HG03045 (cell line): ENCODE measurements around the gene GLT1D1.
A peak's percentile ranks its signal among the peaks of the same experiment; 100 is the strongest.

ENCODE experiments used
- ATAC-seq: cut with Tn5 transposase; IDR thresholded peaks from one replicate; pipeline ENCODE4 v1.9.1; 2021; ENCODE audit warnings: mild to moderate bottlenecking, moderate library complexity; ENCODE audit not compliant: unreplicated experiment

The GLT1D1 gene

DNA sequence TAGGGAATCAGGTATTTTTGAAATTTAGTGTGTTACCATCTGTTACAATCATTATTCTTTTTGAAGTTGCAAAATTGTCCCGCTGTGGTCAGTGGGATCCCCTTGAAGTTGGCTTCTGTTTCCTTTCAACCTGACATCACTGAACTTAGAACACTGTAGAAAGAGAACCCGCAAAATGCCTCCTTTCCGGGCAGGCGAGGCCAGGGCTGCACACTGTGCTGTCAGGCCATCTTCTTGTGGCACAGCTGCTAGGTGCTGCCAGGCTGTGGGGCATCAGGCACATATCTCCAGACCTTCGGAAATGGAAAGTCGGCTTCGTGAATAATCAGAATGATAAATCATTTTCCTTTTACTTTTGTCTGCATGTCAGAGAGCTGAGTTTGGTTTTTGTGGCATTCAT lies 103.5 kb downstream of the GLT1D1 start:
- ATAC-seq = no peak

DNA sequence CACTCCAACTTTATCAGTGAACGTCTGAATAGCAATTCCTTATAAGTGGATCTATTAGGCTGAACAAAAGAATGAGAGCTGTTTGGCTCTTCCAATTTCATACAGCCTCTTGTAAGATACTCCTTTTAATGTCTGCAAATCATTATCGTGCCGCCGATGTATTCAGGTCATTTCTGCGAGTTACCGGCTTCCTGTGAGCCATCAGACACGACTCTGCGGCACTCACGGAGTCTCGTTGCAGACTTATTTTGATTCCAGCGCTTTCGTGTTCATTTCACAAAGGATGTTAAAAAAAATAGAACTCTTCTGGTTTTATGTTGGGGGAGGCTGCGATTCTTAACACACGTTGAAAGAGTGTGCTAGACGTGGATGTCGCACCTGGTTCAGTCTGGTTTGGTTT lies 106.6 kb downstream of the GLT1D1 start:
- no peak for ATAC-seq

DNA sequence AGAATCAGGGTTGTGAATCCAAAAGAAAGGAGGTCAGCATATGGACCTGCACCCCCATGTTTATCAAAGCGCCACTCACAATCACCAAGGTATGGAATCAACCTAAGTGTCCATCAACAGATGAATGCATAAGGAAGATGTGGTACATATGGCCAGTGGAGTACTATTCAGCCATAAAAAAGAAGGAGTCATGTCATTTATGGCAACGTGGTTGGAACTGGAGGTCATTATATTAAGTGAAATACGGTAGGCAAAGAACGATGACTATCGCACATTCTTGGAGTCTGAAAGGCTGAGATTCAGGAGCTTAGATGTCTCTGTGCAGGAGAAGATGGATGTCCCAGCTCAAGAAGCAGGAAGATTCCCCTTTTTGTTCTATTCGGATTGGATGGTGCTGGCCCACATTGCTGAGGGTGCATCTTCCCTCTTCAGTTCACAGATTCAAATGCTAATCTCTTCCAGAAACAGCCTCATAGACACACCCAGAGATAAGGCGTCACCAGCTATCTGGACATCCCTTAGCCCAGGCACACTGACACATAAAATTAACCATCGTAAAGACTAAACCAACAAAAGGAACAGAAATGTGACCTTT lies 108.1 kb downstream of the GLT1D1 start:
- ATAC-seq = no peak

DNA sequence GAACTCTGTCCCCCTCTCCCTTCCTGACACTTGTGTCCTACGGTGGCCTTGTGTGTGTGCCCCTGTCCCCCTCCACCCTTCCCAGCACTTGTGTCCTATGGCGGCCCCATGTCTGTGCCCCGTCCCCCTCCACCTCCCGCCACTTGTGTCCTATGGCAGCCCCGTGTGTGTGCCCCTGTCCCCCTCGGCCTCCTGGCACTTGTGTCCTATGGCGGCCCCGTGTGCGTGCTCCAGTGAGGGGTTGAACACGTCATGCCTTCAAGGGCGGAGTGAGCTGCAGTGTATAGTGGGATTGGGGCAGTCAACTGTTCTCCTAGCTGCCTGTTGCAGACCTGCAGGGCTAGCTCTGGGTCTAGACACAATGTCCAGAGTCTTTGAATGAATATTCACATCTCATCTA lies 108.7 kb downstream of the GLT1D1 start:
- no peak for ATAC-seq

DNA sequence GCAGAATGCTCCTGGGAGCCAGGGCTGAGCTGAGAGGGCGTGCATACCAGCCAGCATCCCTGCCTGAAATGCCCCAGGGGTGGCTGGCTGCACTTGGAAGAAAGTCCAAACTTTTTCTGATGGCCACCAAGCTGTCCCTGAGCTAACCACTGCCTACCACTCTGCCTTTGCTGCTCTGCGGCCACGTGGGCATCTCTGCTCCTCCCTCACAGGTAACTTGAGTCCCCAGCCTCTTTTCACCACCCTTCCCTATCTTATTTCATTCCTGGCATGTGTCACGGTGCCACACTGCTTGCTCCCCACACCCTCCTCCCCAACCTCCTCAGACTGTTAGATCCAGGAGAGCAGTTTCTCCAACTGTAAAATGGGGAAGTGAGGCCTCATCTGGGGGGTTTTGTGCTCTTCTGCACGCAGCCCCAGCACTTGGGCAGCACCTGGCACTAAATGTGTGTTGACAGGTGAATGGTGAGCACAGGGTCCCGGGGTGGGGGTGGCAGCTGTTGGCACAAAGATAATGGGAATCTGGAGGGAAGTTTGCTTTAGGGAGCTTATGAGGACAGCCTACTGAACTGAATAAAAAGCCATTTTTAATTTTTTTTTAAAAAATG lies 113.0 kb downstream of the GLT1D1 start:
- ATAC-seq = no peak

DNA sequence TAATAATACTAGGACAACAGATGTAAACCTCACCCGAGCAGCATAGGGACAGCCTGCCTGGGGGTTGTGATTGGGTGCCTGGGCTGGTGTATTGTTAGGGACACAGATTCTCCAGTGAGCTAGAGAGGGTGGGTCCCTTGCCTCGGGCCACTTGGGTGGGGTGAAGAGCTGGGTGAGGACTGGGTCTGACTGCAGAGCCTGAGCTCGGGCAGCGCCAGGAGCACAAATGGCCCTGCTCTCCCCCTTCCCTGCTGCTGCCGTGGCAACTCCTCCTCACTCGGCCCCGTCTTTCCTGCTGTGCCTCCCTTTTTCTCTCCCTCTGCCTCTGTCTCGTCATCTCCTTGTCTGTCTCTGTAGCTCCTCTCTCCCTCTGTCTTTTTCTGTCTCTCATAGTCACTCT lies 115.4 kb downstream of the GLT1D1 start:
- ATAC-seq = no peak

DNA sequence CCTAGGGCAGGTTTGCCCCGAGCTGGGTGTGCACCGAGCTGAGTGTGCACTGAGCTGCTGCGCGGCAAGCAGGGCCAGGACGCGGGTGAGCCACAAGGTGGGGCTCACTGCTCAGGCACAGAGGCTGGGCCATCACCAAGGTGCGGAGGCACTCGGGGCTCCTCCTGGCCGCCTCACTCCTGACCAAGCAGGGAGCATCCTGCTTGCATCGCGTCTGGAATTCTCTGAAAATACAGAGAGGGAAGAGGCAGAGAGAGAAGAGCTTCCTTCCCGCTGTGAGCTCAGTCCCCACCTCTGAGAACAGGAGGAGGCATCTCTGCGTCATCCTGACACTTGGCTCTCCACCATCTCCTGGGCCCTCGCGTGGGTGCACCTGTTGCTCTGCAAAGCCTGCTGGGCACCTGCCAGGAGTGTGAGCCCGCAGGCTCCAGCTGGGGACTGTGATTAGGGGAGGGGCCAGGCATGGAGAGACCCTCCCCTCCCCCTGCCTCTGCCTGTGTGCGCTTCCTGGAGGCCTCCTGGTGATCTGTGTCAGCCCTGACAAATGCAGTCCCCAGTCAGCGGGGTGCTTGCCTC lies 116.3 kb downstream of the GLT1D1 start:
- peak; percentile 56 for ATAC-seq

DNA sequence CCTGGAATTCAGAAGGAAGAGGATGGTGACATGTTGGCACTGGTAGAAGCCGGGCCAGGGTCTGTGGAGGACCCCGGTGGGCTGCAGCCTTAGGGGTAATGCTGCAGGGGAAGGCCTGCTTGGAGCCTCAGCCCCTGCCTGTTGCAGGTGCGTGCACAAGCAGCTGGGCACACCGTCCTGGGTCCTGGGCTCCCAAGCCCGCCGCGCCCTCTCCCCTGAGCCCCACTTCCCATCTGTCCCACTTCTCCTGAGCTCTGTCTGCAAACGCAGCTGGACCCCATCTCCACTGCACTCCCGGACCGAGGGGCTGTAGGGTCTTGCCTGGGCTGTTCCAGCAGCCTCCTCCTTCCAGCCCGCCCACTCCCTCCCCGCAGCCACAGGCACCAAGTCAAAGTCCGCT lies 116.8 kb downstream of the GLT1D1 start:
- no peak for ATAC-seq

DNA sequence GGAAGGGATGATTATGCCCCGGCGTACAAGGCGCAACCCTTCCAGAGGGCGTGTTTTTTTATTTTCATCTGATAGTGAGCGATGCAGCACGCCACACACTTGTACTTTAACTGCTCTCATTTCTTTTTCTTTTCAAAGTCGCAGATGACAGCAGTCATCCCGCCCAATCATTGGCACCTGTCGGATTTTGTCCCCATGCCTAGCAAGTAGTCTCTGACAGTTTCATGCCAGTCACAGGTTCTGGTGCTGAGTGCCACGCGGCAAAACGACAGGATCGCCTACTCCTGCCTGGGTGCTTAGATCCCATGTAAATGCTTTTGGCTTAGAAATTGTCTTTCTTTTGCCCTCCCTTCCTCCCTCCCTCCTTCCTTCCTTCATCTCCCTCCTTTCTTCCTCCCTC lies 117.7 kb downstream of the GLT1D1 start:
- ATAC-seq = no peak

DNA sequence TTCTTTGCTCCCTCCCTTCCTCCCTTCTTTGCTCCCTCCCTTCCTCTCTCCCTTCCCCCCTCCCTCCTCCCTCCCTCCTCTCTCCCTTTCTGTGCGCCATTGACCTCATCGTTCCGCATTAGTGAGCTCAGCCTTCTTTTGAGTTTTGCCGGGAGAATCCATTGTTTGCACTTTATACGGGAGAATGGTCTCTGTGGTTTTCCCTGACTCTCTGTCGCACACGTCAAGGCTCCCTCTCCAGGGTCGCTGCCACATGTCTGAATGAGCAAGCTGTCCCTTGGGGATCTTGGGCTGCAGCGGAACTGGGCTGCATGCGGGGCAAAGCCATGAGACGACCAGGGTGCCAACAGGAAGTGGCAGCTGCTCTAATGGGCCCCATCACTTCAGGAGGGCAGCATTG lies 118.5 kb downstream of the GLT1D1 start:
- no peak for ATAC-seq

DNA sequence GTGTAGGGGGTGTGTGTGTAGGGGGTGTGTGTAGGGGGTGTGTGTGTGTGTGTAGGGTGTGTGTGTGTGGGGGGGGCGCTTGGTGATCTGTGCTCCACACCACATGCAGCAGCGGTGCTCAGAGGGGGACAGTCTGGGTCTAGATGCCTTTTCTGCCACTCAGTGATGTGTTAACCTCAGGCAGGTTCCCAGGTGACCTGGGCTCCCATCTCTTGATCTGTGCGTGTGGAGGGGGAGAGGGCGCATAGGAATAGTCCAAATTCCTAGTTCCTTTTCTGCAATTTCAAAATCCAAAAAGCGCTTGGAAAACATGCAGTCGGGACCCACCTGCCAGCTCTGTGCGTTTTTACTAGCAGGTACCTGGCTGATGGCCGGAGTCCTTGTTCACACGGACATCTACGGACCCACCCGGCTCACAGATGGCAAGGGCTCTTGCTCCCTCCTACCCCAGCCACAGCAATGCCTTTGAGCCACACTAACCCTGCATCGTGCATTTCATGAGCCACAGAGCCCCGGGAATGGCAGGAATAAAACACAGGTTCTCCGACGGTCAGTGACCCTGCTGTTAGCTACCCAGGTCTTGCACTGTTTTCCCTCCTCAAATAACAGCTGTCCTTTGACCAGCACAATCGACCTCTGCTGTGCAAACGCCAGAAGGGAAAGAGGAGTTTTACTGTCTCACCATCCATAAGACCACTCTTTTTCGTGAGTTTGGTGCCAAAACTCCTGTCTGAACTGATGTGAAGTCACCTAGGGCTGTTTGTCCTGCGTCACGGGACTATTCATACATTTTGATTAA lies 120.8 kb downstream of the GLT1D1 start:
- no peak for ATAC-seq

DNA sequence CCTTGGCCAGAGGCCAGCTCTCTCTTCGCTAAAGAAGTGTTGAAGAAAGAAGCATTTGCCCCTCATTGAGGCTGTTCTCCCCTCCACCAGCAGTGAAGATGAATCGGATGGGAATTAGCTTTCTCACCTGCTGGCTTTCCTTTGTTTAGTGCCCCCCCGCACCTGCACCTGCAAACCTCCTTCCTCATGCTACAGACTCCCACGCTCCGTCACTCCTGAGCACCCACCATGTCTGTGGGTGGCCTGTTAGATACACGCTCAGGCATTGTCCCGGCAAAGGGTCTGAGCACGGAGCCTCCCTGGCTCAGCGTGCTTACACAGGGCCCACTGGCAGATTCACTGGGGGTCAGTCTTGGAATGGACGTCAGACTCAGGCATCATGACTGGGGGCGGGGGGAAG lies 121.6 kb downstream of the GLT1D1 start:
- no peak for ATAC-seq

DNA sequence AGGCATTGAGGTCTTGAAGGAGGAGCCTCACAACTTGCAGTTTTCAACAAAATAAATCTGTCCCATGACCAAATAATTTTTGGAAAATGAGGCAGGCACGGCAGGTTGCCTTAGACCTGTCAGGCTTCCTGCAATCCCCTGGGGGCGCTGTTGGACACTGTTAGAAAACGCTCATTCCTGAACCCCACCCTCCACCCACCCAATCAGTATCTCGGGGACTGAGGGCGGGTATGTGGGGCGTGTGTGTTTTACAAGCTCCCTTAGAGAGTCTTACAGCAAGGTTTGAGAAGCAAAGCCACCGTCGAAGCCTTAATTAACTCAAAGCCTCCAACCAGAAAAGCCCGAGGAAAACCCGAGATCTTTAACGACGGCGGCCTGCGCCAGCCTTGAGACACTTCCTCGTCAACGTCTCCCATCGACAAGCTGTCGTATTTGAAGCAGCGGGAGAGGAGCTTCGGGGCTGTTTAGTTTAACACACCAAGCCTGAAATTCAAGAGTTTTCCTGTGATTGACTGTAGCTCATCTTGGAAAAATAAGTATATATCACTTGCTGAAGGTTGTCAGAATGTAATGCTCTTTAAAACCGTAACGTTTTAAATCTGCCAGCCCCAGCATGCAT lies 123.0 kb downstream of the GLT1D1 start:
- ATAC-seq = no peak

DNA sequence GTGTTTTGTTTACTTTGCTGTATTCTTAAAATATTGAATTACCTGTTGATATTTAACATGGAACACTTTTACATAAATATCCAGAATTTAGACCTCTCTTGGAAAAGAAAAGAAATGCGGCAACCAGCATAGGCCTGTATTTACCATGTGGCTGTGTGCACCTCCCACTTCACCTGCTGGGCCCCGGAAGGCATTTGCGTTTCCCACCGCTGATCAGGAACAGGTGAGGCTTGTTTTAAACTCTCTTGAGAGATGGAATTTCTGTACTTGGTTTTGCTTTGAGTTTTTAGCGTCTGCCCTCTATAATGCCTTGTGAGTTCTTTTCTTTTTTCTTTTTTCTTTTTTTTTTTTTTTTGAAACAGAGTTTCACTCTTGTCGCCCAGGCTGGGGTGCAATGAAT lies 124.2 kb downstream of the GLT1D1 start:
- ATAC-seq = no peak

DNA sequence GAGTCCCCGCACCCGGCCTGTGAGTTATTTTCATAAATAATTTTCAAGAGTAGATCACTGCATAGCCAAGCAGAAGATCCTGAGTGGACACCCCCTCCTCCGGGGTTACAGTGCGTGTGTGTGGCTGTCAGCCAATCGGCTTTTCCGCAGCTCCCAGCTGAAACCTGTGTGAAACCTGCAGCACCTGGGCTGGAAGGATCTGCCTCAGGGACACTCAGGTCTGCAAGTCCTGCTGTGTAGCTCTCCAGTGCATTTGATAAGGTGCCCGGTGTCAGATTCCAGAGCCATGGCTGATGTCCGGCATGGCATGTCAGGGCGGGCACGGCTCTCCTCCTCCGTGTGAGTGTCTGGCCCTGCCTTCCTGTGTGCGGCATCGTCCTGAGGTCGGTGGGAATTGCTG lies 124.8 kb downstream of the GLT1D1 start:
- no peak for ATAC-seq

DNA sequence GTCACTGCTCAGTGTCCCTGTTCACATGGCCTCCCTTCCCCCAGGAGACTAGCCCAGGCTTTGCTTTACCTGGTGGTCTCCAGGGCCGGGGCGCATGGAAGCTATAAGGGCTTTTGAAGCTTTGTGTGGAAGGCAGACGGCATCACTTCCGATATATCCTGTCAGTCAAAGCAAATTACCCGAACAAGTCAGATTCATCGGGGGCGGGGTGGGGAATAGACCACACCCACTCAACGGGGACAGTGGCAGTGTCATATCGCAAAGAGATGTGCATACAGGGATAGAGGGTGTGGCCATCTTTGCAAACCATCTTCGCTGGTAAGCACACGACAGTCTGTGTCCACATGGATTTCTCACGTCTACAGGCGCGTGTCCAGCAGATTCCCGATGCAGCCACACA lies 127.3 kb downstream of the GLT1D1 start:
- no peak for ATAC-seq

DNA sequence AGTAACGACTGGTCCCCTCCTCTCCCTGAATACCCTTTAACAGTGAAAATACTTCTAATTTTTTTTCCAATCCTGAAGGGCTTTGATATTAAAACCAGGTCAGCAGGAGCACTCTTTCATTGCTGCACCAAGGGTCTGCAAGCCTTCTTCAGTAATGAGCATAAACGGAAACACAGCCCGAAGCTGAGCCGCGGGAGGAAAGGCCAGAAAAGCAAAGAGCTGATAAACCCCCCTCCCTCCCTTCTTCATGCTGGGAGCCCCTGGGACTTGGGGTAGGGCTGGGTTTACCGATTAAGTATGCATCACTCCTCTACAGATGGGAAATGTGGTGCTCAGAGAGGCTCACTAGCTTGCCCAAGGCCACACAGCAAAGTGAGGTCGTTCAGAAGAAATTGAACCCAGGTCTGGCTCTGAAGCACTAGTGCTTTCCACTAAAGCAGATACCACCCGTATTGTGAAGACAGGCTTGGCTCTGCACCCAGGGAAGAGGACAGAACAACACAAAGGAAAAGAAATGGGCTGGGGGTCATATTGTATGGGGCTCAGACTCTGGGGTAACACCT lies 128.8 kb downstream of the GLT1D1 start:
- no peak for ATAC-seq

DNA sequence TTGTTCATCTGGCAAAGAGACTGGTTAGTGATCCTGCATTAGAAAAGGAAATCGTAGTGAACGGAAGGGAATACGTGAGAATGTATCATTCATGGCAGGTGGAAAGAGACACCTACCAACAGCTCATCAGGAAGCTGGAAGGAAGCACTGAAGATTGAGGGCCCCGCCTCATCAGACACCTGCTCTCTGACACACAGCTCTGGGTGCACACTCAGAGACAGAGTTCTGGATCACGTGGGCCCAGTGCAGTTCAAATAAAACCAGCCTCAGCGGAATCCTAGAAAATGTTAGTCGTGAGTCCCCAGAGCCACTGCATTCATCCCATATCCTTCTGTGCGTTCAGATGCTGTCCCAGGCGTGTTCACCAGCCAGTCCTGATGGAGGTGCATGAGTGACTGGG lies 129.7 kb downstream of the GLT1D1 start:
- ATAC-seq = no peak

DNA sequence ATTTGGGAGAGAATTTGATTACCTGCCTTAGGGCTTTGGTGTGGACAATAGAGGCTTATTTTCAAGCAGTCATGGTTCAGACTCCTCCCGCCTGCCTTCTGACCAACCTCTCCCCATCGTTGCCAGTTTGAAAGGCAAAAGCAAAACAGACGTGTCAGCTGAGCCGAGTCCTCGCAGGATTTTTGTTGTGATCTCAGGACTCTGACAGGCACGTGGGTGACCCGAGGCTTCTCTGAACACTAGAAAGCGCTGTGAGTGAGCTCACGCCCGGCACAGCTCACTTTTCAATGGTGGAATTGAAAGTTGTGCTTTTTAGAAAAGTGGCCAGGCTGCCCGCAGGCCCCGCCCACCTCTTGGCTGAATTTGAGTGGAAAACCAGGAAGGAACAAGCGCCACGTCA lies 130.1 kb downstream of the GLT1D1 start:
- no peak for ATAC-seq

DNA sequence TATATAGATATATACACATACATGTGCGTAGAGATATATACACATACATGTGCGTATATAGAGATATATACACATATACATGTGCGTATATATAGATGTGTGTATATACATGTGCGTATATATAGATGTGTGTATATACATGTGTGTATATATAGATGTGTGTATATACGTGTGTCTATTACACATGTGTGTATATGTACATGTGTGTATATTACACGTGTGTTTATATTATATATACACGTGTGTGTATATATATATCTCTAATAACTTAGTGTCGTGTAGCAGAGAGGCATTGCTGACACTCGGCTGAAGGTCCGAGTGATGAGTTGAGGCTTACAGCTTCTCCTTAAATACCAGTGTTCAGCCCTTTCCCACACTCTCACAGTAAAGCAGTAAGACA lies 133.7 kb downstream of the GLT1D1 start:
- ATAC-seq = no peak

DNA sequence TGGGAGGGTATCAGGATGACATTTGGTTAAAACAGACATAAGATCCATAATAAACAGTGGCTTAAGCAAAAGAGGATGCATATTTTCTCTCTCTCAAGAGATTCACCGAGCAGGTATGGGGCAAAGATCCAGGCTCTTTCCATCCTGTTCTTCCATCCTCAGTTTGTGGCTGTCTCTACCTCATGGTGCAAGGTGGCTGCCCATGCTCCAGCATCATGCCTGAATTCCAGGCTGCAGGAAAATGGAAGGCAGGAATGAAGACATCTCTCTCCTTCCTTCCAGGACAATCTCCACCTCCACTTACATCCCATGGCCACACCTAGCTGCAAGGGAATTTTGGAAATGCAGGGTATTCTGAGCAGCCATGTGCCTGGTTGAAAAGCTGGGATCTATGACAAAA lies 136.0 kb downstream of the GLT1D1 start:
- no peak for ATAC-seq
